WI38 (cell line): Measurements from ENCODE around the gene MTUS2.

Source experiments
- H3K4me3 ChIP-seq: 2 replicates; pipeline ENCODE4 v1.5.1; 2011; ENCODE audit warnings: low read depth, mild to moderate bottlenecking, control low read depth, low read length
- CTCF ChIP-seq: IDR thresholded peaks from 2 replicates; pipeline ENCODE4 v1.5.1; 2012; ENCODE audit warnings: low read depth, mild to moderate bottlenecking, control low read depth, low read length

Gene MTUS2

GRCh38 chr13:29180055-29180454, 359.9 kb downstream of the MTUS2 start:
- no peak overlapping the region for H3K4me3 ChIP-seq
- no peak for TF ChIP-seq CTCF

- no peak for TF ChIP-seq CTCF
- no peak overlapping the region for H3K4me3 ChIP-seq
Observed at GRCh38 chr13:29182216-29182615, 362.1 kb downstream of the MTUS2 start.

- no peak overlapping the region for H3K4me3 ChIP-seq
- TF ChIP-seq CTCF: no peak
Observed at GRCh38 chr13:29185926-29186325, 365.8 kb downstream of the MTUS2 start.

- no peak for TF ChIP-seq CTCF
- no peak overlapping the region for H3K4me3 ChIP-seq
Observed at GRCh38 chr13:29187584-29187983, 367.4 kb downstream of the MTUS2 start.

- no peak for TF ChIP-seq CTCF
- H3K4me3 ChIP-seq: no peak overlapping the region
Observed at GRCh38 chr13:29190298-29190697, 370.2 kb downstream of the MTUS2 start.

- no peak overlapping the region for H3K4me3 ChIP-seq
- TF ChIP-seq CTCF: no peak
Observed at GRCh38 chr13:29193083-29193482, 372.9 kb downstream of the MTUS2 start.

GRCh38 chr13:29195456-29195855, 375.3 kb downstream of the MTUS2 start:
- no peak for TF ChIP-seq CTCF
- H3K4me3 ChIP-seq: no peak overlapping the region
